Measurements from ENCODE around the gene KITLG. TPM values are rescaled to one million over a fixed set of nuclear protein-coding genes. Genes with fewer than 3 reads are reported as not detected.
A peak's percentile ranks its signal among the peaks of the same experiment; 100 is the strongest.

Gene KITLG
- total RNA-seq, 1 experiment from 2014 or later = 14.9 TPM

DNA sequence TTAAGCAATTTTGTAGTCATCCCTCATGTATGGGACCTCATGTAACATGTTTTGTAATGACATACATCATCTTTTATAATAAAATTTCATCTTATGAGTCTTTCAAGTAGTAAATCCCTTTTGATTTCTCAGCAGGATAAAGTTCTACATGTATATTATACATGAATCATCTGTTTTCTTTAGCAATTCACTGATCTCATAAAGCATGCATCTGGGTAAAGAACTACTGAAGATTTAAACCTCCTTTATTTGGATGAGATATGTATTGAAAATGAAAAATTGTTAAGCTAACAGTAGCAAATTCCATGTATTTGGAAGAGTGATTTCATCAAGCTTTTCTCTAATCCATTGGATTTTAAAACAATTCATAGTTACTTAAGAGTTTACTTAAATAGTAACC is 126.9 kb downstream of the KITLG start:
- DNase-seq = peak; percentile 37

DNA sequence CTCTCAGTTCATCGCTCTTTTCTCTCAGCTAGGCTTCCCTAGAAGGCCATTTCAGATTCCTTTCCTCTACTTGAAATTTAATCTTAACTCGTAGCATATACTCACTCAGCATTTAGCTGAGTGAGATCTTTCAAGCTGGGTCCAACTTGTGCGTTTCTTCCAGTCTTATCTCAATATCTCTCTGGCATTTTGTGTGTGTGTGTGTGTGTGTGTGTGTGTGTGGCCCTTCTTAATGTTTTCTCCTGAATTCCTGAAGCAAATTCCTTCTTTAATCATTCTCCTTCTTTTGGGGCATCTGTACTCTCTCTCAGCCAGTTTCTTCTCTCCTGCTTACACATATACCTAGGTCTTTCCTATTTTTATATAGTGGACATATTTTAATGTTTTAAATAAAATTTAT is 129.1 kb downstream of the KITLG start:
- no peaks in the 10 kb centered on the region for H3K9me2 ChIP-seq (replicated peaks; ENCODE audit: low read length)
- TF ChIP-seq CTCF (conservative IDR thresholded peaks at IDR 0.05; ENCODE audit: low read depth, low read length) = no peak
- no peak for TF ChIP-seq EZH2phosphoT487 (IDR thresholded peaks at IDR 0.05; ENCODE audit: borderline replicate concordance, low read length)
- no TSS peak for BruUV-seq (replicated peaks)
- DNase-seq = no peak
- CTCF ChIA-PET = no interaction called here
- H3K4me3 ChIP-seq (ENCODE audit: low read length) = no peak overlapping the region
- H3K36me3 ChIP-seq (ENCODE audit: low read depth, low read length) = no peaks in the 10 kb centered on the region
- POLR2A ChIA-PET (ENCODE audit: unreplicated experiment) = no interaction called here
- no peaks in the 10 kb centered on the region for H3K27me3 ChIP-seq (ENCODE audit: low read length)
- no peaks in the 10 kb centered on the region for H3F3A ChIP-seq (ENCODE audit: low read length, unreplicated experiment)
- H3K4me1 ChIP-seq (ENCODE audit: insufficient read depth, low read length) = no peaks in the 10 kb centered on the region
- no peaks in the 10 kb centered on the region for H4K20me1 ChIP-seq (ENCODE audit: low read length)
- no peaks in the 10 kb centered on the region for H3K9me3 ChIP-seq (ENCODE audit: low read length)
- no peak overlapping the region for H3K9ac ChIP-seq (ENCODE audit: low read length)
- no peak for ATAC-seq
- H3K4me2 ChIP-seq (ENCODE audit: low read length) = no peak overlapping the region
- H3K27ac ChIP-seq (ENCODE audit: low read length) = no peak overlapping the region
- intact Hi-C loops (cut with micrococcal nuclease) = no loop called here
- H2AFZ ChIP-seq (ENCODE audit: low read length) = no peak overlapping the region
- no peaks in the 10 kb centered on the region for H3K79me2 ChIP-seq (ENCODE audit: low read length)

More for the DNA sequence above, 126.9 kb downstream of the KITLG start:
- ChIA-PET POLR2A (ENCODE audit: unreplicated experiment) (interaction anchor here (0.5 kb wide), 1 partner anchor 142 kb away, joined by 6 read pairs; no protein-coding TSS in a partner anchor), CTCF (no interaction called here)
- Histone ChIP-seq H3K27me3 (ENCODE audit: low read length) (no peaks in the 10 kb centered on the region), H4K20me1 (ENCODE audit: low read length) (no peaks in the 10 kb centered on the region), H3K9me3 (ENCODE audit: low read length) (no peaks in the 10 kb centered on the region), H3K9ac (ENCODE audit: low read length) (no peak overlapping the region), H2AFZ (ENCODE audit: low read length) (no peak overlapping the region), H3K79me2 (ENCODE audit: low read length) (no peaks in the 10 kb centered on the region), H3K4me2 (ENCODE audit: low read length) (no peak overlapping the region), H3K36me3 (ENCODE audit: low read depth, low read length) (no peaks in the 10 kb centered on the region), H3K9me2 (replicated peaks; ENCODE audit: low read length) (no peaks in the 10 kb centered on the region), H3K27ac (ENCODE audit: low read length) (no peak overlapping the region), H3F3A (ENCODE audit: low read length, unreplicated experiment) (no peaks in the 10 kb centered on the region), H3K4me3 (ENCODE audit: low read length) (no peak overlapping the region), H3K4me1 (ENCODE audit: insufficient read depth, low read length) (no peaks in the 10 kb centered on the region)
- TF ChIP-seq CTCF (conservative IDR thresholded peaks at IDR 0.05; ENCODE audit: low read depth, low read length) (no peak), EZH2phosphoT487 (IDR thresholded peaks at IDR 0.05; ENCODE audit: borderline replicate concordance, low read length) (no peak), EZH2 (IDR thresholded peaks at IDR 0.05; ENCODE audit: low read length, unreplicated experiment) (no peak)
- peak; percentile 73 for ATAC-seq
- intact Hi-C loops (cut with micrococcal nuclease) = no loop called here
- no TSS peak for BruUV-seq (replicated peaks)

DNA sequence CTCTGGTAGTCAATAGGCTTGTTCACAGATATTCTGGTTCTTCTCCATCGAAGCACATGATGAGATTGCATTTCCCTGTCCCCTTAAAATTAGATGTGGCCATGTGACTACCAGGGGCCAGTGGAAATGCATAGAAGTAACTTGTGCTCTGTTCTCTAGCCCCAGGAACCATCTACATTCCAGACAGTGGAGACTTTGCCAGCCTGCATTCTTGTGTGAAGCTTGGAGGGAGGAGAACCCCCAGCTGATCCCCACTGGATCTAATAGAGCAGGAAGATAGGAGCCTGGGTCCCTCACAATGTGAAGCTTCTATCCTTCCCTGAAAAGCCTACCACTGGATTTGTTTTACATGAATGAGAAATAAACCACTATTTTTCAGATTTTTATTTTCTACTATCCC is 130.1 kb downstream of the KITLG start:
- intact Hi-C loops (cut with micrococcal nuclease) = no loop called here
- H3K4me3 ChIP-seq (ENCODE audit: low read length) = no peak overlapping the region
- H3K9me3 ChIP-seq (ENCODE audit: low read length) = no peaks in the 10 kb centered on the region
- H3K36me3 ChIP-seq (ENCODE audit: low read depth, low read length) = no peaks in the 10 kb centered on the region
- no peak overlapping the region for H3K27ac ChIP-seq (ENCODE audit: low read length)
- H3K9ac ChIP-seq (ENCODE audit: low read length) = no peak overlapping the region
- H3K27me3 ChIP-seq (ENCODE audit: low read length) = no peaks in the 10 kb centered on the region
- no TSS peak for BruUV-seq (replicated peaks)
- ChIA-PET CTCF (no interaction called here), POLR2A (ENCODE audit: unreplicated experiment) (no interaction called here)
- TF ChIP-seq EZH2 (IDR thresholded peaks at IDR 0.05; ENCODE audit: low read length, unreplicated experiment) (no peak), CTCF (conservative IDR thresholded peaks at IDR 0.05; ENCODE audit: low read depth, low read length) (no peak), EZH2phosphoT487 (IDR thresholded peaks at IDR 0.05; ENCODE audit: borderline replicate concordance, low read length) (no peak)
- no peaks in the 10 kb centered on the region for H3F3A ChIP-seq (ENCODE audit: low read length, unreplicated experiment)
- H3K79me2 ChIP-seq (ENCODE audit: low read length) = no peaks in the 10 kb centered on the region
- DNase-seq = no peak
- ATAC-seq = no peak
- no peaks in the 10 kb centered on the region for H4K20me1 ChIP-seq (ENCODE audit: low read length)
- no peak overlapping the region for H3K4me2 ChIP-seq (ENCODE audit: low read length)
- no peak overlapping the region for H2AFZ ChIP-seq (ENCODE audit: low read length)
- H3K9me2 ChIP-seq (replicated peaks; ENCODE audit: low read length) = no peaks in the 10 kb centered on the region
- no peaks in the 10 kb centered on the region for H3K4me1 ChIP-seq (ENCODE audit: insufficient read depth, low read length)

Measured in PC-3 (cell line).